ENCODE measurements around the gene ZNF438. TPM values are rescaled to one million over a fixed set of nuclear protein-coding genes. Genes with fewer than 3 reads are reported as not detected.

Gene ZNF438
- total RNA-seq, 4 donors from 2014 or later: 2.9 to 9.3 (median 5.9) TPM

DNA sequence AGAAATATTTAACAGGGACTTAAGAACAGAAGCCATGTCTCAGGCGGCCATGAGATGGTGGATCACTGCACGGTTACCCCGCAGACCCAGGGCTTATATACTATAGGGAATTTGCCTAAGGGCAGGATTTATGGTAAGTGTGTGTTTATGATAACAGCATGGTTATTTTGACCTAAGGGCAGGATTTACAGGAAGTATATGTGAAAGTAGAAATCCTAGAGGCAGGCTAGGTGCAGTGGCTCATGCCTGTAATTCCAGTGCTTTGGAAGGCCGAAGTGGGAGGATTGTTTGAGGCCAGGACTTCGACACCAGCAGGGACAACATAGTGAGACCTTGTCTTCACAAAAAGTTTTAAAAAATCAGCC is 43.0 kb upstream of the ZNF438 start:
- H3K27ac ChIP-seq: no peak overlapping the region
- H3K4me3 ChIP-seq: no peak overlapping the region
- DNase-seq: no peak
- 71 to 80% methylated on average over 5 of the region's 5 CpGs for WGBS, 2 donors
- TF ChIP-seq POLR2A (IDR thresholded peaks at IDR 0.05) (no peak), CTCF (IDR thresholded peaks at IDR 0.05) (no peak)
- H3K27me3 ChIP-seq: no peaks in the 10 kb centered on the region
- intact Hi-C loops (cut with DNase I): no loop called here
- H3K9me3 ChIP-seq: no peaks in the 10 kb centered on the region
- peaks cover 0 to 3% (median 0%) of the 10 kb centered on the region in 3 donors for H3K4me1 ChIP-seq
- no peaks in the 10 kb centered on the region for H3K36me3 ChIP-seq

GRCh38 chr10:31073996-31074721 is 42.5 kb upstream of the ZNF438 start:
- no peaks in the 10 kb centered on the region for H3K36me3 ChIP-seq
- no peaks in the 10 kb centered on the region for H3K27me3 ChIP-seq
- no peak overlapping the region for H3K27ac ChIP-seq
- no peak for DNase-seq
- 79 to 81% methylated on average over 5 of the region's 5 CpGs for WGBS, 2 donors
- peaks cover 0 to 3% (median 0%) of the 10 kb centered on the region in 3 donors for H3K4me1 ChIP-seq
- H3K9me3 ChIP-seq: no peaks in the 10 kb centered on the region
- intact Hi-C loops (cut with DNase I): no loop called here
- H3K4me3 ChIP-seq: no peak overlapping the region
- no peak for TF ChIP-seq CTCF (IDR thresholded peaks at IDR 0.05)
- TF ChIP-seq POLR2A (IDR thresholded peaks at IDR 0.05): no peak

DNA sequence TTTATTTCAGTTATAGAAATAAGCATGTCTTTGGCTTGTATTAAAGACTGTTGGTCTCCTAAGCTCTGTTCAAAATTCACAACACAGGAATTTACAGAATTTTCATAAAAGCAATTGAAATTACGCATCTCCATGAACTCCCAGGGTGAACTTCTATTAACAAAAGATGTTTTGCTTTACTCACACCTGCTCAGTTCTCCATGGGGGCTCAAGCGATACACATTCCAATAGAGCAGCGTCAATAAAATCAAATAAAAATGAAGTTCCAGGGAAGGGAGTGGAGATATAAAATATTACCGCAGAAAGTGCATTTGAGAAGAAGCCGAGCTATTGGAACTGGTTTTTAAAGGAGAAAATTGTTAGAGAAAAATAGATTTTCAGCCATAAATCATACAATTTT is 41.5 kb upstream of the ZNF438 start:
- intact Hi-C loops (cut with DNase I): no loop called here
- no peak for DNase-seq
- no peaks in the 10 kb centered on the region for H3K27me3 ChIP-seq
- WGBS, 2 donors: 70 to 89% methylated on average over 5 of the region's 5 CpGs
- peaks cover 0 to 3% (median 0%) of the 10 kb centered on the region in 3 donors for H3K4me1 ChIP-seq
- no peaks in the 10 kb centered on the region for H3K9me3 ChIP-seq
- no peak for TF ChIP-seq CTCF (IDR thresholded peaks at IDR 0.05)
- no peak for TF ChIP-seq POLR2A (IDR thresholded peaks at IDR 0.05)
- no peak overlapping the region for H3K27ac ChIP-seq
- no peaks in the 10 kb centered on the region for H3K36me3 ChIP-seq
- no peak overlapping the region for H3K4me3 ChIP-seq

DNA sequence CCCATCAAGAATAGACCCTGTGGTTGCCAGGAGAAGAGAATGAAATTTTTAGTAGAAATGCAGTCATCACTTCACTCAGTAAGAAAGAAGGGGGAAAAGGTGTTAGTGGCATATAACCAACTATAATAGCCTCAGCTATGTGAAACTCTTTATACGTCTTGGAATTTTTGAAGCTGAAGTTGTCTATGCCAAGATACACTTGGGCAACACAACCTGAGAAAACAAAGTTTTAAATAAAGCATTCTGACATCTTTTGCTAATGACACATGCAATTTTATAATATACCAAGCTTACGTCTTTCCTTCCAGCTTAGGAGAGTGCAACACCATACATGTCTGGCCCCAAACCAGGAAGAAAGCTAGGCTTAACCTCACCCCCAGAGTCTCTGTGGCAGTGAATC is 40.8 kb upstream of the ZNF438 start:
- peaks cover 0 to 3% (median 0%) of the 10 kb centered on the region in 3 donors for H3K4me1 ChIP-seq
- WGBS, 2 donors: 60 to 67% methylated on average over 2 of the region's 2 CpGs
- intact Hi-C loops (cut with DNase I): no loop called here
- H3K4me3 ChIP-seq: no peak overlapping the region
- H3K9me3 ChIP-seq: no peaks in the 10 kb centered on the region
- no peak overlapping the region for H3K27ac ChIP-seq
- H3K27me3 ChIP-seq: no peaks in the 10 kb centered on the region
- no peaks in the 10 kb centered on the region for H3K36me3 ChIP-seq
- TF ChIP-seq CTCF (IDR thresholded peaks at IDR 0.05) (no peak), POLR2A (IDR thresholded peaks at IDR 0.05) (no peak)
- no peak for DNase-seq

GRCh38 chr10:31071232-31072005 is 39.8 kb upstream of the ZNF438 start:
- Histone ChIP-seq H3K36me3 (no peaks in the 10 kb centered on the region), H3K9me3 (no peaks in the 10 kb centered on the region), H3K4me1 (peaks cover 0 to 3% (median 0%) of the 10 kb centered on the region in 3 donors), H3K4me3 (no peak overlapping the region), H3K27ac (no peak overlapping the region), H3K27me3 (no peaks in the 10 kb centered on the region)
- 67 to 68% methylated on average over 4 to 6 of the region's 6 CpGs for WGBS, 2 donors
- intact Hi-C loops (cut with DNase I): no loop called here
- TF ChIP-seq CTCF (IDR thresholded peaks at IDR 0.05): no peak
- no peak for TF ChIP-seq POLR2A (IDR thresholded peaks at IDR 0.05)
- no peak for DNase-seq
